ENCODE results near the gene PHLPP1. TPM values are rescaled to one million over a fixed set of nuclear protein-coding genes. Genes with fewer than 3 reads are reported as not detected.

PHLPP1 gene
- total RNA-seq, 1 experiment from 2014 or later: 39.9 TPM

DNA sequence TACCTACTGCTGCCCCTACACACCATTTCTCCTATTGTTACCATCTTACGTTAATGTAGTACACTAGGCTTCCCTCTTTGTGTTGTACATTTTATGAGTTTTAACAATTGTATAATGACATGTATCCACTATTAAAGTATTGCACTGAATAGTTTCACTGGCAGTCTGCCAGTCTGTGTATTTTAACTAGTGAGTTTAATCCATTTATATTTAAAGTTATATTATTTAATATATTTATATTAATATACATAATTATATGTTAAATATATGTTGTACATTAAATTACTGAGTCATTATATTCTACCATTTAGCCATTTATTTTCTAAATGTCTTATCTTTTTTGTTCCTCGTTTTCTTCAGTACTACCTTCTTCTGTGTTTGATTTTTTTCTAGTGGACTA, 44.8 kb upstream of the PHLPP1 start:
- H3K27ac ChIP-seq (ENCODE audit: insufficient read length, low read depth, low read length): no peak overlapping the region
- no peaks in the 10 kb centered on the region for H3K9me3 ChIP-seq (ENCODE audit: control insufficient read depth, low read depth, low read length)
- H3K23ac ChIP-seq (ENCODE audit: insufficient read length, low read depth, low read length): no peak overlapping the region
- no peak overlapping the region for H2BK15ac ChIP-seq (ENCODE audit: low read depth, low read length)
- no peak overlapping the region for H3K14ac ChIP-seq (ENCODE audit: insufficient read depth, low read length)
- no peaks in the 10 kb centered on the region; a peak in 1 of 4 replicates for H3K4me1 Mint-ChIP-seq
- peaks cover 2 to 3% of the 10 kb centered on the region in 2 experiments; a peak in 2 of 5 replicates for H3K9me3 Mint-ChIP-seq
- no peaks in the 10 kb centered on the region for H4K20me1 ChIP-seq (ENCODE audit: control insufficient read depth, insufficient read depth, insufficient read length)
- no peaks in the 10 kb centered on the region for H3K27me3 ChIP-seq (ENCODE audit: insufficient read depth, low read length)
- no peaks in the 10 kb centered on the region for H3K4me1 ChIP-seq (ENCODE audit: insufficient read depth, low read length)
- peaks cover 0 to 1% (median 0%) of the 10 kb centered on the region in 3 experiments; a peak in 2 of 7 replicates for H3K36me3 Mint-ChIP-seq (ENCODE audit: insufficient read depth in 1 of 3, low read depth in 3 of 3)
- H3K79me1 ChIP-seq (ENCODE audit: insufficient read depth, low read depth, low read length, poor library complexity, severe bottlenecking): no peaks in the 10 kb centered on the region
- no peak overlapping the region for H3K18ac ChIP-seq (ENCODE audit: insufficient read length, low read depth, low read length)
- H2AFZ ChIP-seq (ENCODE audit: low read length): no peak overlapping the region
- TF ChIP-seq, protein P1, sequence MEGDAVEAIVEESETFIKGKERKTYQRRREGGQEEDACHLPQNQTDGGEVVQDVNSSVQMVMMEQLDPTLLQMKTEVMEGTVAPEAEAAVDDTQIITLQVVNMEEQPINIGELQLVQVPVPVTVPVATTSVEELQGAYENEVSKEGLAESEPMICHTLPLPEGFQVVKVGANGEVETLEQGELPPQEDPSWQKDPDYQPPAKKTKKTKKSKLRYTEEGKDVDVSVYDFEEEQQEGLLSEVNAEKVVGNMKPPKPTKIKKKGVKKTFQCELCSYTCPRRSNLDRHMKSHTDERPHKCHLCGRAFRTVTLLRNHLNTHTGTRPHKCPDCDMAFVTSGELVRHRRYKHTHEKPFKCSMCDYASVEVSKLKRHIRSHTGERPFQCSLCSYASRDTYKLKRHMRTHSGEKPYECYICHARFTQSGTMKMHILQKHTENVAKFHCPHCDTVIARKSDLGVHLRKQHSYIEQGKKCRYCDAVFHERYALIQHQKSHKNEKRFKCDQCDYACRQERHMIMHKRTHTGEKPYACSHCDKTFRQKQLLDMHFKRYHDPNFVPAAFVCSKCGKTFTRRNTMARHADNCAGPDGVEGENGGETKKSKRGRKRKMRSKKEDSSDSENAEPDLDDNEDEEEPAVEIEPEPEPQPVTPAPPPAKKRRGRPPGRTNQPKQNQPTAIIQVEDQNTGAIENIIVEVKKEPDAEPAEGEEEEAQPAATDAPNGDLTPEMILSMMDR (conservative IDR thresholded peaks at IDR 0.05): no peak
- H3T11ph ChIP-seq (ENCODE audit: low read length): no peak overlapping the region
- no peak overlapping the region for H3K4ac ChIP-seq (ENCODE audit: low read depth, low read length)
- H3K4me2 ChIP-seq (ENCODE audit: insufficient read depth, insufficient read length, low read length): no peak overlapping the region
- no peak overlapping the region for H3K4me3 Mint-ChIP-seq
- H2BK20ac ChIP-seq (ENCODE audit: low read depth, low read length, poor library complexity, severe bottlenecking): no peak overlapping the region
- H3K27me3 Mint-ChIP-seq (ENCODE audit: low read depth): no peaks in the 10 kb centered on the region
- H2AK5ac ChIP-seq (ENCODE audit: insufficient read length, low read length): no peak overlapping the region
- no peak for DNase-seq
- no peaks in the 10 kb centered on the region for H3K79me2 ChIP-seq (ENCODE audit: insufficient read depth, low read length)
- H3K56ac ChIP-seq (ENCODE audit: insufficient read length, low read depth, low read length): no peak overlapping the region
- H3K27ac Mint-ChIP-seq: no peak overlapping the region
- no peak overlapping the region for H4K91ac ChIP-seq (ENCODE audit: insufficient read length, low read depth, low read length)
- H2BK5ac ChIP-seq (ENCODE audit: insufficient read length, low read length): no peak overlapping the region
- H4K5ac ChIP-seq (ENCODE audit: insufficient read length, low read depth, low read length): no peak overlapping the region
- no CpG with 5 or more reads among the region's 2 CpGs for WGBS (ENCODE audit: extremely low coverage, insufficient read length, low lambda C conversion rate)
- no peak overlapping the region for H4K8ac ChIP-seq (replicated peaks; ENCODE audit: insufficient read length, low read depth, low read length)
- no peak overlapping the region for H2BK120ac ChIP-seq (ENCODE audit: low read depth, low read length, poor library complexity, severe bottlenecking)
- H3K23me2 ChIP-seq (ENCODE audit: insufficient read length, low read depth, low read length, poor library complexity, severe bottlenecking): no peaks in the 10 kb centered on the region
- H3K9ac ChIP-seq (ENCODE audit: extremely low read depth, insufficient read length, low read length): no peak overlapping the region
- no peak overlapping the region for H2BK12ac ChIP-seq (ENCODE audit: insufficient read length, low read depth, low read length)

Data from H9 (cell line).